Body of pancreas (tissue), 4 donors: ENCODE results near the gene FAM120C. TPM values are rescaled to one million over a fixed set of nuclear protein-coding genes. Genes with fewer than 3 reads are reported as not detected.
A peak's percentile ranks its signal among the peaks of the same experiment; 100 is the strongest.

Experiments used
- ATAC-seq: fragments of 150-250 bp; one replicate; pipeline ENCODE4 v1.9.1; 2016
- DNase-seq, 4 donors: peaks; one replicate each; pipeline ENCODE4 v3.0.0-alpha.2; 2019
- H3K27ac ChIP-seq, 4 donors: fragments of 200-600 bp; sonication (generic); 1 replicate in 3 of 4; 2 replicates in 1 of 4; pipeline versions ENCODE4 v1.5.1 to v1.6.1; 2016 to 2019; ENCODE audit warnings: mild to moderate bottlenecking in 1 of 4, mixed read lengths in 1 of 4, moderate library complexity in 1 of 4
- H3K27me3 ChIP-seq, 2 donors: fragments of 200-600 bp; sonication (generic); one replicate each; pipeline ENCODE4 v1.6.0; 2016; ENCODE audit warnings: mild to moderate bottlenecking in 1 of 2
- H3K36me3 ChIP-seq, 2 donors: fragments of 200-600 bp; sonication (generic); replicated peaks in 1 of 2; 2 replicates each; pipeline ENCODE4 v1.5.1; 2016; ENCODE audit warnings: low read depth in 2 of 2; ENCODE audit not compliant: insufficient read depth in 1 of 2
- H3K4me1 ChIP-seq: fragments of 200-600 bp; sonication (generic); one replicate; pipeline ENCODE4 v1.6.0; 2016
- H3K4me3 ChIP-seq, 2 donors: fragments of 200-600 bp; sonication (generic); 1 replicate in 1 of 2; 2 replicates in 1 of 2; pipeline ENCODE4 v1.5.1; 2016 to 2019
- H3K9me3 ChIP-seq, 3 donors: fragments of 200-600 bp; sonication (generic); 1 replicate in 2 of 3; 2 replicates in 1 of 3; pipeline ENCODE4 v1.5.1; 2016
- POLR2A ChIP-seq, 3 donors: fragments of 450-650 bp; IDR thresholded peaks; one replicate each; pipeline ENCODE4 v1.6.1; 2016; ENCODE audit warnings: antibody characterized with exemption in 3 of 3, mild to moderate bottlenecking in 2 of 3
- WGBS, 2 donors: methylation state at CpG; one replicate each; pipeline ENCODE4 v1.1.5; 2017; 5-methylcytosine and 5-hydroxymethylcytosine counted together
- intact Hi-C: fragments of 100-400 bp; cut with DNase I; formaldehyde crosslinking; loops from one replicate; pipeline ENCODE4 v1.15.1; 2023
- small RNA-seq: library from RNA; depleted of rRNA; stranded (forward); fragments of <200 nt; gene quantifications from one replicate; pipeline ENCODE3, GENCODE V24; 2016
- total RNA-seq, 2 donors: library from RNA; depleted of rRNA; stranded (reverse); fragments of >200 nt; gene quantifications; one replicate each; pipeline ENCODE4 v1.1.0, GENCODE V29; 2016
- TF ChIP-seq, protein P1 (sequence below), 7 experiments: fragments of 450-650 bp in 4 of 7; fragments of 200-600 bp in 3 of 7; sonication (generic) in 3 of 7; IDR thresholded peaks; one replicate each; pipeline ENCODE4 v1.5.1; 2016 to 2019; ENCODE audit warnings: antibody characterized with exemption in 7 of 7

The FAM120C gene
- total RNA-seq, 2 donors from 2014 or later: 4.2 to 5.6 TPM

DNA sequence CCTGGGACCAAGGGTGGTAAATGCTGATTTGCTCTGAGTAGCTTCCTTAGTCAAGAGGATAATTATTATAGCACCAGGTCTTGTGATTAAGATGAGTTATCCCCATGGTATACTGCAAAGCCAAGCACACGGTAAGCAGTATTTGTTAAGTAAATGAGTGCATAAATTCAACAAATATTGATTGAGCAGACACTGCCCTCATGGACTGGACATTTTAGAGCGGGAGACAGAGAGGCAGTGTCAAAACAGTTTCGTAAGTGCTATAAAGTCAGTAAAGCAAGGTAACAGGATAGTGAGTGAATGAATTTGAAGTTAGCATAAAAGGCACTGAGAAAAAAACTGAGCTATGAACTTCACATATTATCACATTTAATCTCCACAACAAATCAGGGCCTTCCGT, 152.7 kb downstream of the FAM120C start:
- DNase-seq: no peak
- no peak overlapping the region for H3K27ac ChIP-seq
- no peaks in the 10 kb centered on the region for H3K36me3 ChIP-seq
- H3K4me3 ChIP-seq: no peak overlapping the region
- WGBS, 2 donors: 64 to 84% methylated on average over 4 of the region's 4 CpGs
- intact Hi-C loops: no loop called here
- ATAC-seq: no peak
- no peaks in the 10 kb centered on the region for H3K27me3 ChIP-seq
- no peaks in the 10 kb centered on the region for H3K9me3 ChIP-seq
- no peak for TF ChIP-seq POLR2A (IDR thresholded peaks at IDR 0.05)
- TF ChIP-seq, protein P1, sequence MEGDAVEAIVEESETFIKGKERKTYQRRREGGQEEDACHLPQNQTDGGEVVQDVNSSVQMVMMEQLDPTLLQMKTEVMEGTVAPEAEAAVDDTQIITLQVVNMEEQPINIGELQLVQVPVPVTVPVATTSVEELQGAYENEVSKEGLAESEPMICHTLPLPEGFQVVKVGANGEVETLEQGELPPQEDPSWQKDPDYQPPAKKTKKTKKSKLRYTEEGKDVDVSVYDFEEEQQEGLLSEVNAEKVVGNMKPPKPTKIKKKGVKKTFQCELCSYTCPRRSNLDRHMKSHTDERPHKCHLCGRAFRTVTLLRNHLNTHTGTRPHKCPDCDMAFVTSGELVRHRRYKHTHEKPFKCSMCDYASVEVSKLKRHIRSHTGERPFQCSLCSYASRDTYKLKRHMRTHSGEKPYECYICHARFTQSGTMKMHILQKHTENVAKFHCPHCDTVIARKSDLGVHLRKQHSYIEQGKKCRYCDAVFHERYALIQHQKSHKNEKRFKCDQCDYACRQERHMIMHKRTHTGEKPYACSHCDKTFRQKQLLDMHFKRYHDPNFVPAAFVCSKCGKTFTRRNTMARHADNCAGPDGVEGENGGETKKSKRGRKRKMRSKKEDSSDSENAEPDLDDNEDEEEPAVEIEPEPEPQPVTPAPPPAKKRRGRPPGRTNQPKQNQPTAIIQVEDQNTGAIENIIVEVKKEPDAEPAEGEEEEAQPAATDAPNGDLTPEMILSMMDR (IDR thresholded peaks at IDR 0.05): no peak
- H3K4me1 ChIP-seq: peaks cover 14% of the 10 kb centered on the region

GRCh38 chrX:54029529-54030143, 153.4 kb downstream of the FAM120C start:
- peaks cover 14% of the 10 kb centered on the region for H3K4me1 ChIP-seq
- TF ChIP-seq, protein P1 (IDR thresholded peaks at IDR 0.05): no peak
- TF ChIP-seq POLR2A (IDR thresholded peaks at IDR 0.05): no peak
- intact Hi-C loops: no loop called here
- H3K27ac ChIP-seq: no peak overlapping the region
- peak; percentile 62 for ATAC-seq
- 46 to 48% methylated on average over 9 to 10 of the region's 10 CpGs for WGBS, 2 donors
- no peaks in the 10 kb centered on the region for H3K36me3 ChIP-seq
- no peaks in the 10 kb centered on the region for H3K9me3 ChIP-seq
- no peaks in the 10 kb centered on the region for H3K27me3 ChIP-seq
- H3K4me3 ChIP-seq: no peak overlapping the region
- peak; percentile 61 to 81 (median 66) for DNase-seq

- WGBS, 2 donors: 83 to 88% methylated on average over 4 of the region's 5 CpGs
- no peaks in the 10 kb centered on the region for H3K27me3 ChIP-seq
- no peak overlapping the region for H3K4me3 ChIP-seq
- intact Hi-C loops: no loop called here
- no peak for ATAC-seq
- H3K4me1 ChIP-seq: peaks cover 2% of the 10 kb centered on the region
- no peak overlapping the region for H3K27ac ChIP-seq
- no peak for DNase-seq
- no peaks in the 10 kb centered on the region for H3K9me3 ChIP-seq
- TF ChIP-seq POLR2A (IDR thresholded peaks at IDR 0.05): no peak
- TF ChIP-seq, protein P1 (IDR thresholded peaks at IDR 0.05): no peak
- H3K36me3 ChIP-seq: peaks cover 0 to 3% of the 10 kb centered on the region in 2 donors
These were observed 158.7 kb downstream of the FAM120C start for GRCh38 chrX:54024350-54024749.

Small RNAs within 50 kb of the gene (small RNA-seq; reads per million reads assigned to genes)
- gene AL589872.1: not detected

Other genes with a start within 250 kb of the FAM120C start
- 10 to 100 TPM; 19.2 to 27.7 TPM for gene PHF8, start 138.8 kb downstream of the FAM120C start, total RNA-seq
- 1 to 10 TPM in 1 of 2 donors, under 1 TPM in 1; 0.52 to 1.6 TPM for gene WNK3, start 174.8 kb upstream of the FAM120C start, total RNA-seq